Caco-2 (cell line): ENCODE results near the gene PFDN4. TPM values are rescaled to one million over a fixed set of nuclear protein-coding genes. Genes with fewer than 3 reads are reported as not detected.

Experiments
- BruUV-seq: library from RNA; stranded (reverse); fragments of 400-500 nt; replicated peaks from 2 replicates; lab custom pipeline; 2021; lab: Mats Ljungman, UMichigan
- CTCF ChIA-PET: fragments of 300-600 bp; sonication (Branson Sonifier 250); formaldehyde crosslinking; loops from one replicate; lab custom pipeline; 2022; ENCODE audit warnings: antibody characterized with exemption; lab: Charles Lee
- POLR2A ChIA-PET: fragments of 300-600 bp; sonication (Branson Sonifier 250); formaldehyde crosslinking; loops from one replicate; lab custom pipeline; 2022; ENCODE audit warnings: antibody characterized with exemption; lab: Charles Lee
- DNase-seq, 2 experiments: peaks; one replicate each; pipeline versions ENCODE4 v3.0.0 to v3.0.0-alpha.2; 2020 to 2022
- H3K27me3 ChIP-seq: replicated peaks from 2 replicates; pipeline ENCODE4 v1.6.0; 2011; ENCODE audit warnings: low read length; ENCODE audit not compliant: control insufficient read depth, insufficient read depth
- H3K36me3 ChIP-seq: 2 replicates; pipeline ENCODE4 v1.5.1; 2011; ENCODE audit warnings: low read length; ENCODE audit not compliant: control insufficient read depth, insufficient read depth
- H3K4me1 ChIP-seq: fragments of 250-450 bp; sonication (Bioruptor Pico); 2 replicates; pipeline ENCODE4 v1.5.1; 2020; ENCODE audit warnings: mild to moderate bottlenecking
- H3K4me3 ChIP-seq: 2 replicates; pipeline ENCODE4 v1.5.1; 2011; ENCODE audit warnings: low read depth, mild to moderate bottlenecking, control low read depth, low read length
- H3K9me3 ChIP-seq: fragments of 250-450 bp; sonication (Bioruptor Pico); 2 replicates; pipeline ENCODE4 v1.5.1; 2020; ENCODE audit warnings: mild to moderate bottlenecking, moderate library complexity
- H3K27ac Mint-ChIP-seq: one replicate; pipeline ENCODE4 v1.8.0; 2022; ENCODE audit warnings: mixed read lengths; ENCODE audit not compliant: unreplicated experiment
- H3K27me3 Mint-ChIP-seq: one replicate; pipeline ENCODE4 v1.8.0; 2022; ENCODE audit warnings: mixed read lengths; ENCODE audit not compliant: insufficient read depth, unreplicated experiment
- H3K36me3 Mint-ChIP-seq: one replicate; pipeline ENCODE4 v1.8.0; 2022; ENCODE audit warnings: mild to moderate bottlenecking, mixed read lengths; ENCODE audit not compliant: insufficient read depth, unreplicated experiment
- H3K4me1 Mint-ChIP-seq: one replicate; pipeline ENCODE4 v1.8.0; 2022; ENCODE audit warnings: low read depth, mixed read lengths; ENCODE audit not compliant: unreplicated experiment
- H3K4me3 Mint-ChIP-seq: one replicate; pipeline ENCODE4 v1.8.0; 2022; ENCODE audit warnings: mild to moderate bottlenecking, moderate library complexity, mixed read lengths; ENCODE audit not compliant: unreplicated experiment
- H3K9me3 Mint-ChIP-seq: one replicate; pipeline ENCODE4 v1.8.0; 2022; ENCODE audit warnings: mixed read lengths; ENCODE audit not compliant: unreplicated experiment
- intact Hi-C: fragments of 100-400 bp; cut with micrococcal nuclease; formaldehyde crosslinking; loops from one replicate; pipeline ENCODE4 v1.10.0; 2022; ENCODE audit not compliant: unreplicated experiment
- total RNA-seq: library from RNA; stranded (reverse); gene quantifications from 2 replicates; pipeline ENCODE4 v1.2.3, GENCODE V29; 2022
- TF ChIP-seq, protein P1 (sequence below), 2 experiments: fragments of 200-600 bp in 1 of 2; IDR thresholded peaks; 1 replicate in 1 of 2; 2 replicates in 1 of 2; pipeline versions ENCODE4 v1.5.1 to v1.8.0; 2011 to 2022; ENCODE audit warnings: antibody characterized with exemption in 1 of 2, control low read depth in 1 of 2, inconsistent platforms in 1 of 2, low read depth in 1 of 2, low read length in 1 of 2, mild to moderate bottlenecking in 1 of 2, moderate library complexity in 1 of 2; ENCODE audit not compliant: insufficient read depth in 1 of 2, severe bottlenecking in 1 of 2, unreplicated experiment in 1 of 2

Gene PFDN4
- total RNA-seq, 1 experiment from 2014 or later, result 86.7 TPM

DNA sequence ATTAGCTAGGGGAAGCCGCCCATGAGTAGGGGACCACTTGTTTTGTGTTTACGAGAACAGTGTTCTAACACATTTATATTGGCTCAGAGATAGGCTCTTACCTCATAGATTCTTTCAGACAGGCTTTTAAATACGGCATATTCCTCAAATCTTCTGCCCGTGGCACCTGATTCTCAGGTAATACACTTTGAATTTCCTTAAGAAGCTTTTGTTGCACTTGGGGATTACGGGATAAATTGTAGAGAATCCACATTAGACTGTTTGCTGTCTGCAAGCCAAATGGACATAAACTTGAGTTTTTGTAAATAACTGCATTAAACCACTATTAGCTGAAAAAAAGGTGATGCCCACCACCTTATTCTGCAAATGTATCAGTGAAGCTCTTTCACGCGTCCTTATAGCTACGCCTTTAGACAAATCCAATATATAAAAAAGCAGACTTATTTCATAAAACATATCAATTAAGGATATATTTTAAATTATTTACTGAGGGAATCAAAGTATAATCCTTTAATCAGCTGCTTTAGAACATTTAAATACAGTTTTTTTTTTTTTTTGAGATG lies 49.0 kb upstream of the PFDN4 start:
- Histone ChIP-seq H3K36me3 (no peaks in the 10 kb centered on the region), H3K4me1 (no peaks in the 10 kb centered on the region), H3K27me3 (no peaks in the 10 kb centered on the region), H3K9me3 (no peaks in the 10 kb centered on the region), H3K4me3 (no peak overlapping the region)
- H3K36me3 Mint-ChIP-seq, result no peaks in the 10 kb centered on the region
- TF ChIP-seq, protein P1, sequence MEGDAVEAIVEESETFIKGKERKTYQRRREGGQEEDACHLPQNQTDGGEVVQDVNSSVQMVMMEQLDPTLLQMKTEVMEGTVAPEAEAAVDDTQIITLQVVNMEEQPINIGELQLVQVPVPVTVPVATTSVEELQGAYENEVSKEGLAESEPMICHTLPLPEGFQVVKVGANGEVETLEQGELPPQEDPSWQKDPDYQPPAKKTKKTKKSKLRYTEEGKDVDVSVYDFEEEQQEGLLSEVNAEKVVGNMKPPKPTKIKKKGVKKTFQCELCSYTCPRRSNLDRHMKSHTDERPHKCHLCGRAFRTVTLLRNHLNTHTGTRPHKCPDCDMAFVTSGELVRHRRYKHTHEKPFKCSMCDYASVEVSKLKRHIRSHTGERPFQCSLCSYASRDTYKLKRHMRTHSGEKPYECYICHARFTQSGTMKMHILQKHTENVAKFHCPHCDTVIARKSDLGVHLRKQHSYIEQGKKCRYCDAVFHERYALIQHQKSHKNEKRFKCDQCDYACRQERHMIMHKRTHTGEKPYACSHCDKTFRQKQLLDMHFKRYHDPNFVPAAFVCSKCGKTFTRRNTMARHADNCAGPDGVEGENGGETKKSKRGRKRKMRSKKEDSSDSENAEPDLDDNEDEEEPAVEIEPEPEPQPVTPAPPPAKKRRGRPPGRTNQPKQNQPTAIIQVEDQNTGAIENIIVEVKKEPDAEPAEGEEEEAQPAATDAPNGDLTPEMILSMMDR (IDR thresholded peaks at IDR 0.05; ENCODE audit: insufficient read depth in 1 of 2, low read depth in 1 of 2, low read length in 1 of 2, severe bottlenecking in 1 of 2, unreplicated experiment in 1 of 2), result no peak
- POLR2A ChIA-PET, result no interaction called here
- BruUV-seq, result no TSS peak
- DNase-seq, result no peak
- no peaks in the 10 kb centered on the region for H3K9me3 Mint-ChIP-seq
- intact Hi-C loops, result no loop called here
- H3K4me3 Mint-ChIP-seq, result no peak overlapping the region
- H3K27me3 Mint-ChIP-seq, result peaks cover 9% of the 10 kb centered on the region
- no peaks in the 10 kb centered on the region for H3K4me1 Mint-ChIP-seq
- H3K27ac Mint-ChIP-seq, result no peak overlapping the region
- CTCF ChIA-PET, result no interaction called here

DNA sequence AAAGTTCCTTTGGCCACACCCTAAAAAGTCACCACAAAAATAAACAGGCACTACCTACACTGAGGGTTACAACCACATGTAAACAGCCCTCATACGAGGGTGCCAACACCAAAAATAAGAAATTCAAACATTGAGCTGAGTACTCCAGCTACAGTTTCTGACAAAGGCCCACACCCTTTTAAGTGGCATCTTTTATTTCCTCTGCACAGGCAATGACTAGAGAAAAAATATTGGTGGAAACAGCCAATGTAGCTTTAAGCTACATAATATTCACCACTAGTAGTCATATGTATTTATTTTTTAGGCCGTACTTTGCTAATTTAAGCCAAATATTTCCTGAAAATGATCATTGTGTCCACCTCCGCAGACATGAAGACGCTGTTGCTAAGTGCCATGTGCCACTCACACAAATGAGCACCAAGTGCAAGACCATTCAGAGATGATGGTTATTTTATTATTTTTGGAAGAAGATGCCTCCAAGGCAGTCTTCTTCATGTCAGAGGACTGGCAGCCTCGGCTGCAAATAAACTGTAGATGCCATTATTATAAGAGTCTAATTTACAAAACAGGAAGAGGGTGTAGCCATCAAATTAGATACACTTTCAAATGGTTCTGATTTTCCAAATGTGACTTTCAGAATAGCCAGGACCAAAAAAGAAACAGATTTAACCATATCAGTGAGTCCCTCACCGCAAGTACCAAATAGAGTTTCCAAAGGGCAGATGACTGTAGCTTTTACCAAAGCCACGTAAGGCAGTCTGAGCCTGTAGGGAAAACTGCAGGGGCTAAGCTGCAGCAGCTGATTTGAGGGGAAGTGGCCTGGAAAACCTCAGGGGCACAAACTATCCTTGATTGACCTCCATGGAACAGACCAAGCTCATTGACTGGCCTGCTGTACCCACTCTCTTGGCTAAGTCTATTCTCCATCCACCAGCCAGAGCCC lies 47.6 kb upstream of the PFDN4 start:
- Mint-ChIP-seq H3K4me3 (no peak overlapping the region), H3K27ac (no peak overlapping the region), H3K9me3 (no peaks in the 10 kb centered on the region), H3K4me1 (no peaks in the 10 kb centered on the region), H3K27me3 (peaks cover 9% of the 10 kb centered on the region), H3K36me3 (no peaks in the 10 kb centered on the region)
- intact Hi-C loops, result no loop called here
- H3K9me3 ChIP-seq, result no peaks in the 10 kb centered on the region
- TF ChIP-seq, protein P1 (IDR thresholded peaks at IDR 0.05; ENCODE audit: insufficient read depth in 1 of 2, low read depth in 1 of 2, low read length in 1 of 2, severe bottlenecking in 1 of 2, unreplicated experiment in 1 of 2), result no peak
- ChIA-PET POLR2A (no interaction called here), CTCF (no interaction called here)
- BruUV-seq, result no TSS peak
- no peaks in the 10 kb centered on the region for H3K27me3 ChIP-seq
- no peaks in the 10 kb centered on the region for H3K36me3 ChIP-seq
- DNase-seq, result no peak
- no peaks in the 10 kb centered on the region for H3K4me1 ChIP-seq
- no peak overlapping the region for H3K4me3 ChIP-seq

DNA sequence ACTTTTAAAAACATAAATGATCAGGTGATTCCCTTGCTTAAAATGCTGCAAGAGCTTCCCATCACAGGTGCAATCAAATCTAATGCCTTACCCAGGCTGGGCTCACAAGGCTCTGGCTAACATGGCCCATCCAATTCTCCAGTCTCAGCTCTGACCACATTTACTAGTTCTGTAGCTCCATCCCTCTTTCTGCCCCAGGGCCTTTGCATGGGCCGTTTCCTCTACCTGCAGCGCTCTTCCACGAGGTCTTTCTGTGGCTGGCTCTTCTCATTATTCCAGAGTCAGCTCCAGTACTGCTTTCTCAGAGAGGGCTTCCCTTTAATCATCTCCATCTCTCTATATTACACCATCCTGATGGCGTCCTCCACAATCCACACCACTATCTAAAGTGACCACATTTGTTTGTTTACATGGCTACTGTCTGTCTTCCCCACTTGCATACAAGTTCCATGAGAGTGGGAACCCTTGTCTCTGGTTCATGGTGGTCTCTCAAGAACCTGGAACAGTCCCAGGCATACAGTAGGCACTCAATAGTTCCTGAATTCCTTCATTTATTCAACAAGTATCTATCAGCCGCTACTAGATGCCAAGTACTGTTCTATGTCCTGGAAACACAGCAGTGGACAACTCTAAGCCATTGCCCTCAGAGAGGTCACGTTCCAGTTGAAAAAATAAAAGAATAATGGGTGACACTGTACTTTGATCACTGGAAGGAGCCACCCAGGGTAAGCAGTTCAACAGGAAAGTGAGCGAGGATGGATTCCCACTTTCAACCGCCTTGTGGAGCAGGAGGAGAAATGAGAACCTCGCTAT lies 46.7 kb upstream of the PFDN4 start:
- no peaks in the 10 kb centered on the region for H3K36me3 ChIP-seq

More for the DNA sequence above, 46.7 kb upstream of the PFDN4 start:
- H3K4me3 ChIP-seq, result no peak overlapping the region
- ChIA-PET CTCF (no interaction called here), POLR2A (no interaction called here)
- no peaks in the 10 kb centered on the region for H3K4me1 ChIP-seq
- DNase-seq, result no peak
- H3K4me3 Mint-ChIP-seq, result no peak overlapping the region
- H3K9me3 Mint-ChIP-seq, result no peaks in the 10 kb centered on the region
- no peaks in the 10 kb centered on the region for H3K27me3 ChIP-seq
- no TSS peak for BruUV-seq
- peaks cover 7% of the 10 kb centered on the region for H3K27me3 Mint-ChIP-seq
- TF ChIP-seq, protein P1 (IDR thresholded peaks at IDR 0.05; ENCODE audit: insufficient read depth in 1 of 2, low read depth in 1 of 2, low read length in 1 of 2, severe bottlenecking in 1 of 2, unreplicated experiment in 1 of 2), result no peak
- H3K27ac Mint-ChIP-seq, result no peak overlapping the region
- intact Hi-C loops, result no loop called here
- H3K9me3 ChIP-seq, result no peaks in the 10 kb centered on the region
- no peaks in the 10 kb centered on the region for H3K4me1 Mint-ChIP-seq
- H3K36me3 Mint-ChIP-seq, result no peaks in the 10 kb centered on the region
